WTC11 (cell line): ENCODE results near the gene CPT1C. TPM values are rescaled to one million over a fixed set of nuclear protein-coding genes. Genes with fewer than 3 reads are reported as not detected.

Experiments used
- ATAC-seq: fragments of 200-7000 bp; cut with Tn5 transposase; 2 replicates; pipeline ENCODE4 v1.10.0; 2021; ENCODE audit warnings: mild to moderate bottlenecking, moderate library complexity
- CTCF ChIA-PET: fragments of 300-600 bp; sonication (Branson Sonifier 250); formaldehyde crosslinking; loops from one replicate; lab custom pipeline; 2021; ENCODE audit warnings: antibody characterized with exemption; lab: Charles Lee
- POLR2A ChIA-PET: fragments of 350-600 bp; sonication (Branson Sonifier 250); formaldehyde crosslinking; loops from one replicate; lab custom pipeline; 2021; ENCODE audit warnings: antibody characterized with exemption; lab: Charles Lee
- DNase-seq: peaks from one replicate; pipeline ENCODE4 v3.0.0; 2021; ENCODE audit warnings: low spot score
- H3K27ac Mint-ChIP-seq: 2 replicates; pipeline ENCODE4 v1.8.0; 2021; ENCODE audit warnings: mixed read lengths
- H3K27me3 Mint-ChIP-seq: 2 replicates; pipeline ENCODE4 v1.8.0; 2021; ENCODE audit warnings: low read depth, mild to moderate bottlenecking, moderate library complexity, mixed read lengths
- H3K36me3 Mint-ChIP-seq: 2 replicates; pipeline ENCODE4 v1.8.0; 2021; ENCODE audit warnings: mixed read lengths
- H3K4me1 Mint-ChIP-seq: 2 replicates; pipeline ENCODE4 v1.8.0; 2022; ENCODE audit warnings: mixed read lengths
- H3K4me3 Mint-ChIP-seq: 2 replicates; pipeline ENCODE4 v1.8.0; 2021; ENCODE audit warnings: mild to moderate bottlenecking, moderate library complexity, mixed read lengths
- H3K9me3 Mint-ChIP-seq: 2 replicates; pipeline ENCODE4 v1.8.0; 2021; ENCODE audit warnings: mixed read lengths
- ATF3 ChIP-seq: sonication (generic); formaldehyde crosslinking; conservative IDR thresholded peaks from 2 replicates; pipeline ENCODE4 v1.8.1; 2022; ENCODE audit warnings: mild to moderate bottlenecking, missing genetic modification reagents
- CREM ChIP-seq: sonication (generic); formaldehyde crosslinking; IDR thresholded peaks from 2 replicates; pipeline ENCODE4 v1.8.1; 2022; ENCODE audit warnings: mild to moderate bottlenecking, missing genetic modification reagents, moderate library complexity
- FOXJ3 ChIP-seq: sonication (generic); formaldehyde crosslinking; IDR thresholded peaks from 2 replicates; pipeline ENCODE4 v1.9.0; 2021; ENCODE audit warnings: missing genetic modification reagents, mild to moderate bottlenecking, borderline replicate concordance
- FOXP1 ChIP-seq: sonication (generic); formaldehyde crosslinking; IDR thresholded peaks from 2 replicates; pipeline ENCODE4 v1.8.0; 2022; ENCODE audit warnings: missing genetic modification reagents, mild to moderate bottlenecking, moderate library complexity, borderline replicate concordance
- GABPB1 ChIP-seq: sonication (generic); formaldehyde crosslinking; IDR thresholded peaks from 2 replicates; pipeline ENCODE4 v1.8.1; 2023; ENCODE audit warnings: mild to moderate bottlenecking, missing genetic modification reagents
- GTF2I ChIP-seq: fragments of 250-450 bp; sonication (Bioruptor Pico); conservative IDR thresholded peaks from 2 replicates; pipeline ENCODE4 v1.4.0; 2021; ENCODE audit warnings: mild to moderate bottlenecking
- IRF2 ChIP-seq: sonication (generic); formaldehyde crosslinking; IDR thresholded peaks from 2 replicates; pipeline ENCODE4 v1.8.0; 2022; ENCODE audit warnings: low read depth, missing genetic modification reagents, borderline replicate concordance
- KAT7 ChIP-seq: sonication (generic); formaldehyde crosslinking; IDR thresholded peaks from 2 replicates; pipeline ENCODE4 v1.8.1; 2023; ENCODE audit warnings: missing genetic modification reagents, mild to moderate bottlenecking, borderline replicate concordance
- MYBL2 ChIP-seq: sonication (generic); formaldehyde crosslinking; IDR thresholded peaks from 2 replicates; pipeline ENCODE4 v1.8.1; 2023; ENCODE audit warnings: mild to moderate bottlenecking, moderate library complexity, missing genetic modification reagents
- NR3C1 ChIP-seq: sonication (generic); formaldehyde crosslinking; conservative IDR thresholded peaks from 2 replicates; pipeline ENCODE4 v1.8.1; 2023; ENCODE audit warnings: low read depth, mild to moderate bottlenecking, missing genetic modification reagents
- RORB ChIP-seq: fragments of 250-450 bp; sonication (Bioruptor Pico); IDR thresholded peaks from 2 replicates; pipeline ENCODE4 v1.9.0; 2021; ENCODE audit warnings: mild to moderate bottlenecking
- SOX15 ChIP-seq: fragments of 250-450 bp; sonication (Bioruptor Pico); IDR thresholded peaks from 2 replicates; pipeline ENCODE4 v1.9.0; 2021; ENCODE audit warnings: mild to moderate bottlenecking
- TCF7 ChIP-seq: sonication (generic); formaldehyde crosslinking; IDR thresholded peaks from 2 replicates; pipeline ENCODE4 v1.8.0; 2022; ENCODE audit warnings: mild to moderate bottlenecking, low read depth, missing genetic modification reagents, moderate library complexity
- ZBTB21 ChIP-seq: sonication (generic); formaldehyde crosslinking; IDR thresholded peaks from 2 replicates; pipeline ENCODE4 v1.8.1; 2023; ENCODE audit warnings: mild to moderate bottlenecking, missing genetic modification reagents, borderline replicate concordance
- ZMAT4 ChIP-seq: fragments of 250-450 bp; sonication (Bioruptor Pico); IDR thresholded peaks from 2 replicates; pipeline ENCODE4 v1.9.0; 2021; ENCODE audit warnings: mild to moderate bottlenecking
- ZNF219 ChIP-seq: sonication (generic); formaldehyde crosslinking; IDR thresholded peaks from 2 replicates; pipeline ENCODE4 v1.8.0; 2023; ENCODE audit warnings: missing genetic modification reagents, mild to moderate bottlenecking, borderline replicate concordance
- ZNF416 ChIP-seq: fragments of 250-450 bp; sonication (Bioruptor Pico); IDR thresholded peaks from 2 replicates; pipeline ENCODE4 v1.9.0; 2021; ENCODE audit warnings: mild to moderate bottlenecking, inconsistent platforms
- ZNF671 ChIP-seq: fragments of 250-450 bp; sonication (Bioruptor Pico); IDR thresholded peaks from 2 replicates; pipeline ENCODE4 v1.8.0; 2021; ENCODE audit warnings: mild to moderate bottlenecking
- total RNA-seq: library from RNA; stranded (reverse); gene quantifications from 3 replicates; pipeline ENCODE4 v1.2.3, GENCODE V29; 2021
- TF ChIP-seq, protein P1 (sequence below): sonication (generic); formaldehyde crosslinking; IDR thresholded peaks from 2 replicates; pipeline ENCODE4 v1.8.1; 2023; ENCODE audit warnings: mild to moderate bottlenecking, missing genetic modification reagents, moderate library complexity
- TF ChIP-seq, protein P2 (sequence below): sonication (generic); formaldehyde crosslinking; IDR thresholded peaks from 2 replicates; pipeline ENCODE4 v1.8.1; 2022; ENCODE audit warnings: missing genetic modification reagents, borderline replicate concordance
- TF ChIP-seq, protein P3 (sequence below): fragments of 250-450 bp; sonication (Bioruptor Pico); IDR thresholded peaks from 2 replicates; pipeline ENCODE4 v1.9.0; 2021; ENCODE audit warnings: mild to moderate bottlenecking, borderline replicate concordance
- TF ChIP-seq, protein P4 (sequence below): sonication (generic); formaldehyde crosslinking; IDR thresholded peaks from 2 replicates; pipeline ENCODE4 v1.8.0; 2023; ENCODE audit warnings: missing genetic modification reagents
- TF ChIP-seq, protein P5 (sequence below): sonication (generic); formaldehyde crosslinking; IDR thresholded peaks from 2 replicates; pipeline ENCODE4 v1.8.1; 2023; ENCODE audit warnings: mild to moderate bottlenecking, missing genetic modification reagents
- TF ChIP-seq, protein P6 (sequence below): sonication (generic); formaldehyde crosslinking; IDR thresholded peaks from 2 replicates; pipeline ENCODE4 v1.8.0; 2022; ENCODE audit warnings: mild to moderate bottlenecking, missing genetic modification reagents

CPT1C gene
- total RNA-seq, 1 experiment from 2014 or later = 74.6 TPM

- Mint-ChIP-seq H3K9me3 (peaks cover 10% of the 10 kb centered on the region), H3K27ac (no peak overlapping the region), H3K4me3 (no peak overlapping the region), H3K36me3 (peaks cover 7% of the 10 kb centered on the region; the same call in 1 of the 2 replicates), H3K27me3 (peaks cover 5% of the 10 kb centered on the region), H3K4me1 (peaks cover 8% of the 10 kb centered on the region)
- POLR2A ChIA-PET = interaction anchor here (0.6 to 0.9 kb wide), 2 partner anchors 31 to 40 kb away, joined by 3 to 5 read pairs; no protein-coding TSS in a partner anchor
- TF ChIP-seq FOXP1 (CRISPR knock-in tag) = no peak
- no peak for TF ChIP-seq NR3C1 (CRISPR knock-in tag)
- TF ChIP-seq ZNF416 (CRISPR knock-in tag) = no peak
- no peak for TF ChIP-seq ZBTB21 (CRISPR knock-in tag)
- no peak for TF ChIP-seq GABPB1
- no peak for TF ChIP-seq RORB (CRISPR knock-in tag)
- no peak for TF ChIP-seq ZNF219 (CRISPR knock-in tag)
- no peak for TF ChIP-seq ATF3 (CRISPR knock-in tag)
- TF ChIP-seq, protein P1, sequence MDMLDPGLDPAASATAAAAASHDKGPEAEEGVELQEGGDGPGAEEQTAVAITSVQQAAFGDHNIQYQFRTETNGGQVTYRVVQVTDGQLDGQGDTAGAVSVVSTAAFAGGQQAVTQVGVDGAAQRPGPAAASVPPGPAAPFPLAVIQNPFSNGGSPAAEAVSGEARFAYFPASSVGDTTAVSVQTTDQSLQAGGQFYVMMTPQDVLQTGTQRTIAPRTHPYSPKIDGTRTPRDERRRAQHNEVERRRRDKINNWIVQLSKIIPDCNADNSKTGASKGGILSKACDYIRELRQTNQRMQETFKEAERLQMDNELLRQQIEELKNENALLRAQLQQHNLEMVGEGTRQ (CRISPR knock-in tag) = no peak
- TF ChIP-seq, protein P2, sequence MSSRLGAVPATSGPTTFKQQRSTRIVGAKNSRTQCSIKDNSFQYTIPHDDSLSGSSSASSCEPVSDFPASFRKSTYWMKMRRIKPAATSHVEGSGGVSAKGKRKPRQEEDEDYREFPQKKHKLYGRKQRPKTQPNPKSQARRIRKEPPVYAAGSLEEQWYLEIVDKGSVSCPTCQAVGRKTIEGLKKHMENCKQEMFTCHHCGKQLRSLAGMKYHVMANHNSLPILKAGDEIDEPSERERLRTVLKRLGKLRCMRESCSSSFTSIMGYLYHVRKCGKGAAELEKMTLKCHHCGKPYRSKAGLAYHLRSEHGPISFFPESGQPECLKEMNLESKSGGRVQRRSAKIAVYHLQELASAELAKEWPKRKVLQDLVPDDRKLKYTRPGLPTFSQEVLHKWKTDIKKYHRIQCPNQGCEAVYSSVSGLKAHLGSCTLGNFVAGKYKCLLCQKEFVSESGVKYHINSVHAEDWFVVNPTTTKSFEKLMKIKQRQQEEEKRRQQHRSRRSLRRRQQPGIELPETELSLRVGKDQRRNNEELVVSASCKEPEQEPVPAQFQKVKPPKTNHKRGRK (CRISPR knock-in tag) = no peak
- TF ChIP-seq GTF2I (CRISPR knock-in tag) = no peak
- TF ChIP-seq ZNF671 (CRISPR knock-in tag) = no peak
- no peak for DNase-seq
- CTCF ChIA-PET = interaction anchor here (0.8 to 2.7 kb wide), 17 partner anchors 10 to 203 kb away, joined by 3 to 16 read pairs (median 6); partner anchors contain the start of genes ADM5, AP2A1, CPT1C and FUZ
- ATAC-seq = no peak
These were observed 27.6 kb downstream of the CPT1C start for GRCh38 chr19:49718511-49718910.

DNA sequence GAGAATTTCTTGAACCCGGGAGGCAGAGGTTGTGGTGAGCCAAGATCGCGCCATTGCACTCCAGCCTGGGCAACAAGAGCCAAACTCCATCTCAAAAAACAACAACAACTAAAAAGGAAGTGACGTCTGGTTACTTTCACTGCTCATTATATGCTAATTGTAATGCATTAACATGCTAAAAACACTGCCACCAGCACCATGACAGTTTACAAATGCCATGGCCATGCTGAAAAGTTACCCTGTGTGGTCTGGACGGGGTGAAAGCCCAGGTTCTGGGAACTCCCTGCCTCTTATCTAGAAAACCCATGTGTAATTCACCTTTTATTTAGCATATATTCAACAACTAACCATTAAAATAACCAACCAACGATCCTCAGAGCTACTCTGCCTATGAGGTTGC, 28.1 kb downstream of the CPT1C start:
- Mint-ChIP-seq H3K36me3 (peaks cover 3% of the 10 kb centered on the region; the same call in 1 of the 2 replicates), H3K4me3 (no peak overlapping the region), H3K9me3 (peaks cover 12% of the 10 kb centered on the region), H3K4me1 (peaks cover 8% of the 10 kb centered on the region), H3K27me3 (peaks cover 5% of the 10 kb centered on the region), H3K27ac (peak overlapping the region; percentile 42; the same call in 1 of the 2 replicates)
- DNase-seq (no peak), ATAC-seq (no peak)
- POLR2A ChIA-PET = no interaction called here
- CTCF ChIA-PET = interaction anchor here (0.9 kb wide), 1 partner anchor 38 kb away, joined by 4 read pairs; no protein-coding TSS in a partner anchor
- TF ChIP-seq TCF7 (CRISPR knock-in tag) (no peak), KAT7 (CRISPR knock-in tag) (no peak), SOX15 (CRISPR knock-in tag) (no peak), ZBTB21 (CRISPR knock-in tag) (no peak), MYBL2 (no peak), IRF2 (CRISPR knock-in tag) (no peak), CREM (CRISPR knock-in tag) (no peak), FOXJ3 (CRISPR knock-in tag) (no peak), ZMAT4 (no peak)
- TF ChIP-seq, protein P3, sequence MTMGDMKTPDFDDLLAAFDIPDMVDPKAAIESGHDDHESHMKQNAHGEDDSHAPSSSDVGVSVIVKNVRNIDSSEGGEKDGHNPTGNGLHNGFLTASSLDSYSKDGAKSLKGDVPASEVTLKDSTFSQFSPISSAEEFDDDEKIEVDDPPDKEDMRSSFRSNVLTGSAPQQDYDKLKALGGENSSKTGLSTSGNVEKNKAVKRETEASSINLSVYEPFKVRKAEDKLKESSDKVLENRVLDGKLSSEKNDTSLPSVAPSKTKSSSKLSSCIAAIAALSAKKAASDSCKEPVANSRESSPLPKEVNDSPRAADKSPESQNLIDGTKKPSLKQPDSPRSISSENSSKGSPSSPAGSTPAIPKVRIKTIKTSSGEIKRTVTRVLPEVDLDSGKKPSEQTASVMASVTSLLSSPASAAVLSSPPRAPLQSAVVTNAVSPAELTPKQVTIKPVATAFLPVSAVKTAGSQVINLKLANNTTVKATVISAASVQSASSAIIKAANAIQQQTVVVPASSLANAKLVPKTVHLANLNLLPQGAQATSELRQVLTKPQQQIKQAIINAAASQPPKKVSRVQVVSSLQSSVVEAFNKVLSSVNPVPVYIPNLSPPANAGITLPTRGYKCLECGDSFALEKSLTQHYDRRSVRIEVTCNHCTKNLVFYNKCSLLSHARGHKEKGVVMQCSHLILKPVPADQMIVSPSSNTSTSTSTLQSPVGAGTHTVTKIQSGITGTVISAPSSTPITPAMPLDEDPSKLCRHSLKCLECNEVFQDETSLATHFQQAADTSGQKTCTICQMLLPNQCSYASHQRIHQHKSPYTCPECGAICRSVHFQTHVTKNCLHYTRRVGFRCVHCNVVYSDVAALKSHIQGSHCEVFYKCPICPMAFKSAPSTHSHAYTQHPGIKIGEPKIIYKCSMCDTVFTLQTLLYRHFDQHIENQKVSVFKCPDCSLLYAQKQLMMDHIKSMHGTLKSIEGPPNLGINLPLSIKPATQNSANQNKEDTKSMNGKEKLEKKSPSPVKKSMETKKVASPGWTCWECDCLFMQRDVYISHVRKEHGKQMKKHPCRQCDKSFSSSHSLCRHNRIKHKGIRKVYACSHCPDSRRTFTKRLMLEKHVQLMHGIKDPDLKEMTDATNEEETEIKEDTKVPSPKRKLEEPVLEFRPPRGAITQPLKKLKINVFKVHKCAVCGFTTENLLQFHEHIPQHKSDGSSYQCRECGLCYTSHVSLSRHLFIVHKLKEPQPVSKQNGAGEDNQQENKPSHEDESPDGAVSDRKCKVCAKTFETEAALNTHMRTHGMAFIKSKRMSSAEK = no peak
- TF ChIP-seq, protein P4, sequence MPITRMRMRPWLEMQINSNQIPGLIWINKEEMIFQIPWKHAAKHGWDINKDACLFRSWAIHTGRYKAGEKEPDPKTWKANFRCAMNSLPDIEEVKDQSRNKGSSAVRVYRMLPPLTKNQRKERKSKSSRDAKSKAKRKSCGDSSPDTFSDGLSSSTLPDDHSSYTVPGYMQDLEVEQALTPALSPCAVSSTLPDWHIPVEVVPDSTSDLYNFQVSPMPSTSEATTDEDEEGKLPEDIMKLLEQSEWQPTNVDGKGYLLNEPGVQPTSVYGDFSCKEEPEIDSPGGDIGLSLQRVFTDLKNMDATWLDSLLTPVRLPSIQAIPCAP (CRISPR knock-in tag) = no peak
- TF ChIP-seq, protein P5, sequence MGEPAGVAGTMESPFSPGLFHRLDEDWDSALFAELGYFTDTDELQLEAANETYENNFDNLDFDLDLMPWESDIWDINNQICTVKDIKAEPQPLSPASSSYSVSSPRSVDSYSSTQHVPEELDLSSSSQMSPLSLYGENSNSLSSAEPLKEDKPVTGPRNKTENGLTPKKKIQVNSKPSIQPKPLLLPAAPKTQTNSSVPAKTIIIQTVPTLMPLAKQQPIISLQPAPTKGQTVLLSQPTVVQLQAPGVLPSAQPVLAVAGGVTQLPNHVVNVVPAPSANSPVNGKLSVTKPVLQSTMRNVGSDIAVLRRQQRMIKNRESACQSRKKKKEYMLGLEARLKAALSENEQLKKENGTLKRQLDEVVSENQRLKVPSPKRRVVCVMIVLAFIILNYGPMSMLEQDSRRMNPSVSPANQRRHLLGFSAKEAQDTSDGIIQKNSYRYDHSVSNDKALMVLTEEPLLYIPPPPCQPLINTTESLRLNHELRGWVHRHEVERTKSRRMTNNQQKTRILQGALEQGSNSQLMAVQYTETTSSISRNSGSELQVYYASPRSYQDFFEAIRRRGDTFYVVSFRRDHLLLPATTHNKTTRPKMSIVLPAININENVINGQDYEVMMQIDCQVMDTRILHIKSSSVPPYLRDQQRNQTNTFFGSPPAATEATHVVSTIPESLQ (CRISPR knock-in tag) = no peak
- TF ChIP-seq, protein P6, sequence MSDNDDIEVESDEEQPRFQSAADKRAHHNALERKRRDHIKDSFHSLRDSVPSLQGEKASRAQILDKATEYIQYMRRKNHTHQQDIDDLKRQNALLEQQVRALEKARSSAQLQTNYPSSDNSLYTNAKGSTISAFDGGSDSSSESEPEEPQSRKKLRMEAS (CRISPR knock-in tag) = no peak
